AG09319 (cell line): ENCODE data around the gene PARVA.

Source experiments
- DNase-seq: peaks from one replicate; pipeline ENCODE4 v3.0.0-alpha.2; 2010; ENCODE audit warnings: low read depth; ENCODE audit errors: extremely low read depth
- TF ChIP-seq, protein P1 (sequence below): IDR thresholded peaks from 2 replicates; pipeline ENCODE4 v1.5.1; 2011; ENCODE audit warnings: low read depth, mild to moderate bottlenecking, inconsistent platforms, low read length, moderate library complexity

The PARVA gene

DNA sequence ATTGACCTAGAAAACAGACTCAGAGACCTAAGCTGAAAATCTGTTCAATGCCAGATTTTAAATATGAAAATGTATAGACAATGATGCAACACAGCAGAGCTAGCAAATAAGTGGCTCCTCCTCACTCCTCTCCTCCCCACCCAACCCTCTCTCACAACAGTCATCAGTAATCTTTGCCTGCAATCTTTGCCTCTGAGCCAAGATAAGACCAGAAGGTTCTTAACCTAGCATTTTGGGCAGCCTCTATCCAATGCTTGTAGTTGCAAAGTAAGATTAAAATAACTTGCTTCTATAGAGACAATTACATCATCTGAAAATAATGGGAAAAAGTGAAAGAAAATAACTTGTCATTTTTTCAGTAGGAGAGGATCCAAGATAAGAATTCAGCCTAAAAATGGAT, 117.3 kb downstream of the PARVA start:
- TF ChIP-seq, protein P1, sequence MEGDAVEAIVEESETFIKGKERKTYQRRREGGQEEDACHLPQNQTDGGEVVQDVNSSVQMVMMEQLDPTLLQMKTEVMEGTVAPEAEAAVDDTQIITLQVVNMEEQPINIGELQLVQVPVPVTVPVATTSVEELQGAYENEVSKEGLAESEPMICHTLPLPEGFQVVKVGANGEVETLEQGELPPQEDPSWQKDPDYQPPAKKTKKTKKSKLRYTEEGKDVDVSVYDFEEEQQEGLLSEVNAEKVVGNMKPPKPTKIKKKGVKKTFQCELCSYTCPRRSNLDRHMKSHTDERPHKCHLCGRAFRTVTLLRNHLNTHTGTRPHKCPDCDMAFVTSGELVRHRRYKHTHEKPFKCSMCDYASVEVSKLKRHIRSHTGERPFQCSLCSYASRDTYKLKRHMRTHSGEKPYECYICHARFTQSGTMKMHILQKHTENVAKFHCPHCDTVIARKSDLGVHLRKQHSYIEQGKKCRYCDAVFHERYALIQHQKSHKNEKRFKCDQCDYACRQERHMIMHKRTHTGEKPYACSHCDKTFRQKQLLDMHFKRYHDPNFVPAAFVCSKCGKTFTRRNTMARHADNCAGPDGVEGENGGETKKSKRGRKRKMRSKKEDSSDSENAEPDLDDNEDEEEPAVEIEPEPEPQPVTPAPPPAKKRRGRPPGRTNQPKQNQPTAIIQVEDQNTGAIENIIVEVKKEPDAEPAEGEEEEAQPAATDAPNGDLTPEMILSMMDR: no peak
- DNase-seq: no peak

DNA sequence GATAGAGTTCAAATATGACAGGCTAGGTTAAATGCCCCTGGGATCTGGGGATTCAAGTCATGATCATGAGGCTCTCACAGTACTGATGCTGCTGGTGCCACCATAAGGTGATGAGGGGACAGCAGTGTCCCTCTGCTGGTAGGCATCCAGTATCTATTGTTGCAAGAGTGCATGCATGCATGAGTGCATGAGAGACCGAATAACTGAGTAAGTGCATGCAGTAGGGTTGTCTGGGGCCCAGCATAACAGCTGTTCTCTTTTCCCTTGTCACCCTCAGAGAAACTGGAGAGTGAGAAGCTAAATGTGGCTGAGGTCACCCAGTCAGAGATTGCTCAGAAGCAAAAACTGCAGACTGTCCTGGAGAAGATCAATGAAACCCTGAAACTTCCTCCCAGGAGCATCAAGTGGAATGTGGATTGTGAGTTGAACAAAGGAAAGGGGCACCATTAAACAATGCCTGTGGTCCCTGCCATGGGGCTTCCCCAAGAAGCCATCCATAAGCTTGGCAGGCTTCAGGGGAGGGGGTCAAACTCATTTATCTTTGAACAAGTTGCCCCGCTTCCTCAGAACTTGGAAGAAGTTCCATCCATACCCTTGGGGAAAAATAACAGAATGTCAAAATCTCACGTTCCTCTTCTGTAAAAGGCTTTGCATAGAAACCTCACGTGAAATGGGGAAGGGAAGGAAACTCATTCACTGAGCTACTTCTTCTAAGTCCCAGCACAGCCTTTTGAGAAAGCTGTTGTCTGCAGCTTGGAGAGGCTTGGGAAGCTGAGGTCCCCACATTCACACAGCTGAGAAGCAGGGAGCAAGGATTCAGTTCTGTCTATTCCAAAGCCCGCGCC, 119.0 kb downstream of the PARVA start:
- TF ChIP-seq, protein P1: peak; percentile 10
- DNase-seq: no peak

DNA sequence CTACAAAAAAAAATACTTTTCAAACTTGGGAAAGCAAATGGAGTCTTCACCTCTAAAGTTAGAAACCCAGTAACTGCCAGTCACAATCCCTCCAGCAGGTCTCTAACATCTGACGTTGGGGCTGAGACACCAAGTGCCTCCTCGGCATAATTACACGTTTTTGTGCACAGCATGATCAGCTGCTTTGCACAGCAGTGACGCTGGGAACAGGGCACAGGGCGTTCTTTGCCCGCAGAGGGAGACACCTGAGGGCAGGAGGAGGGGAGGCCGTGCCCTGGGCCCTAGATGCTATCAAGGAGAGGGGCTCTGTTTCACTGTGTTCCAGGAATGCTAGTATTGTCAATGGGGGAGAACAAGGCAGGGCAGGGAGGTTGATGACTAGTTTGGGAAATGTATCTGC, 120.1 kb downstream of the PARVA start:
- DNase-seq: no peak
- TF ChIP-seq, protein P1: no peak

DNA sequence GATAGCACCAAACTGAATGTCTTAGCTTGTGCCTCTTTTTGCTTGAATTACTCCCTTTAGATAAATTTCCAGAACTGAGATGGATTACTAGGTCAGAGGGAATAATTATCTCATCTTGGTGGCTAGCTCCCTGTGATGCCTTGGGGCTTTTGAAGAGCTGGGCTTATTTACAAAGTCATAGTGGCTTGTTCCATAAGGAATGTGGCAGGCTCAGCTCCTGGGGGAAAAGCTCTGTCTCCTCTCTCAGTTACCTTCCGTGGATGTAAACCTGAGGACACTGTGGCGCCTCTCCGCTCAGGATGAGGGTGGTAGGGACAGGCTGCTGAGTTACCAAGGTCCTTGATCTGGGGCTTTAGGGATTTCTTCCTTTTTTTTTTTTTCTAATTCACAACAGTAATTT, 121.7 kb downstream of the PARVA start:
- TF ChIP-seq, protein P1: no peak
- DNase-seq: no peak

DNA sequence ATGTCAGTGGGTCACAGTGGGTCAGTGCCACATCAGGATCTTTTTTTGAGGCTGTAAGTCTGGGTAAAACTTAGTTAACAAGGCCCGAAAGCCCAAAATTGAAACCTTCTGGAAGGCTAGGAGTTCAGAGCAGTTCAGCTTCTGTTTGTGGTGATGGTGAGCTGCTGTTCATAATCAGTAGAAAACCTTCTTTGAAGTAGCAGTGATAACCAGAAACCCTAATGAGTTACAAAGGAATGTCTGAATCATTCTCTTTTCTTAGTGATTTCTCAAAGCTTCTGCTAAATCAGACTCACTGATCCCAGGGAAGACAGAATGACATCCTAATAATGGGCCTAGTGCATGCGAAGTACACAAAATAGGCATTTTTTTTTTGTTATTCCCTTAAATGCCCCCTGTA, 124.7 kb downstream of the PARVA start:
- TF ChIP-seq, protein P1: no peak
- DNase-seq: no peak

DNA sequence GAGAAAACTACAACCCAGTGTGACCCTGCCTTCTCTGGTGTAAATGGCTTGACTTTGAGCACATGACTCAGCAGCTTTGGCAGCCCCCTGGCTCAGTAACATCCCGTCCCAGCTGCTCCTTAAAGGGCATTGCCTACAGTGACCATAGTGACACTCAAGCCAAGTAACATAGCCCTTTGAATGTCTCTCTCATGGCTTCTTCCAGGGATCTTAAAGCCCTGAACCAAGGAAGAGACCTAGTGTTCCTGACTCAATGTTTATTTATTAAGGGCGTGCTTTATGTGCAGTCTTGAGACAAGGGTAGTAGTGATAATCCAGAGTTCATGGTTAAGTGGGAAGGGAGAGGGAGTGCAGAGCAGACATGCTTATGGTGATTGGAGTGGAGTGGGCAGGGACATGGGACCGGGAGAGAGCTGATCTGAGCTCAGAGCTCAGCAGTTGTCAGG, 125.7 kb downstream of the PARVA start:
- no peak for DNase-seq
- TF ChIP-seq, protein P1: no peak

DNA sequence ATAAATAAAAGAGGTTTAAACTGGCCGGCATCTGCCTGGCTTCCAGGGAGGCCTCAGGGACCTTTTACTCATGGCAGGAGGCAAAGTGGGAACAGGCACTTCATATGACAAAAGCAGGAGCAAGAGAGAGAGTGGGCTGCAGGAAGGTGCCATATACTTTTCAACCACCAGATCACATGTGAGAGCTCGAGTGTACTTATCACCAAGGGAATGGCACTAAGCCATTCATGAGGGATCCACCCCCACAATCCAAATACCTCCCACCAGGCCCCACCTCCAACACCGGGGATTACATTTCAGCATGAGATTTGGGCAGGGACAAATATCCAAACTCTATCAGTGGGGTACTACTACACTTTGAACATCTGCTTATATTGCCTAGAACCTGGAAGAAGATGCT, 126.5 kb downstream of the PARVA start:
- DNase-seq: no peak
- TF ChIP-seq, protein P1: no peak
